Type B pancreatic cell (in vitro differentiated cells): ENCODE data around the gene CTNNA3. TPM values are rescaled to one million over a fixed set of nuclear protein-coding genes. Genes with fewer than 3 reads are reported as not detected.

ENCODE experiments used
- DNase-seq: peaks from one replicate; pipeline ENCODE4 v3.0.0; 2021; ENCODE audit warnings: mixed read lengths; ENCODE audit not compliant: unreplicated experiment; ENCODE audit errors: extremely low spot score
- H3K27ac Mint-ChIP-seq: 2 replicates; pipeline ENCODE4 v1.8.0; 2021; ENCODE audit warnings: mild to moderate bottlenecking, mixed read lengths
- H3K27me3 Mint-ChIP-seq: 2 replicates; pipeline ENCODE4 v1.8.0; 2021; ENCODE audit warnings: mixed read lengths
- H3K36me3 Mint-ChIP-seq: 2 replicates; pipeline ENCODE4 v1.8.0; 2021; ENCODE audit warnings: mixed read lengths
- H3K4me1 Mint-ChIP-seq: one replicate; pipeline ENCODE4 v1.8.0; 2021; ENCODE audit warnings: mixed read lengths; ENCODE audit not compliant: unreplicated experiment
- H3K4me3 Mint-ChIP-seq: 2 replicates; pipeline ENCODE4 v1.8.0; 2021; ENCODE audit warnings: mild to moderate bottlenecking, mixed read lengths
- H3K9me3 Mint-ChIP-seq: 2 replicates; pipeline ENCODE4 v1.8.0; 2021; ENCODE audit warnings: mixed read lengths
- CTCF ChIP-seq: fragments of 200-600 bp; sonication (generic); conservative IDR thresholded peaks from 2 replicates; pipeline ENCODE4 v1.5.0; 2021; ENCODE audit warnings: antibody characterized with exemption, mild to moderate bottlenecking
- total RNA-seq: library from RNA; stranded (reverse); gene quantifications from 2 replicates; pipeline ENCODE4 v1.2.1, GENCODE V29; 2021; ENCODE audit warnings: low replicate concordance

Gene CTNNA3
- total RNA-seq, 1 donor from 2014 or later, result 2.6 TPM

- Mint-ChIP-seq H3K4me3 (no peak overlapping the region), H3K9me3 (no peaks in the 10 kb centered on the region), H3K36me3 (no peaks in the 10 kb centered on the region), H3K4me1 (no peaks in the 10 kb centered on the region), H3K27me3 (no peaks in the 10 kb centered on the region), H3K27ac (no peak overlapping the region)
- no peak for TF ChIP-seq CTCF
- DNase-seq, result no peak
Observed at GRCh38 chr10:66848856-66849255, 847.1 kb downstream of the CTNNA3 start.

- no peak overlapping the region for H3K4me3 Mint-ChIP-seq
- no peaks in the 10 kb centered on the region for H3K4me1 Mint-ChIP-seq
- no peaks in the 10 kb centered on the region for H3K36me3 Mint-ChIP-seq
- peaks cover 10% of the 10 kb centered on the region for H3K27me3 Mint-ChIP-seq
- H3K27ac Mint-ChIP-seq, result no peak overlapping the region
- no peak for DNase-seq
- TF ChIP-seq CTCF, result no peak
- H3K9me3 Mint-ChIP-seq, result no peaks in the 10 kb centered on the region
Observed at GRCh38 chr10:66844176-66844942, 851.6 kb downstream of the CTNNA3 start.

GRCh38 chr10:66843396-66843795 is 852.6 kb downstream of the CTNNA3 start:
- Mint-ChIP-seq H3K36me3 (no peaks in the 10 kb centered on the region), H3K9me3 (no peaks in the 10 kb centered on the region), H3K4me1 (no peaks in the 10 kb centered on the region), H3K27ac (no peak overlapping the region), H3K4me3 (no peak overlapping the region), H3K27me3 (peaks cover 10% of the 10 kb centered on the region)
- no peak for DNase-seq
- TF ChIP-seq CTCF, result no peak

GRCh38 chr10:66842867-66843266 is 853.1 kb downstream of the CTNNA3 start:
- no peak for DNase-seq
- peaks cover 1% of the 10 kb centered on the region for H3K4me1 Mint-ChIP-seq
- no peak overlapping the region for H3K27ac Mint-ChIP-seq
- no peaks in the 10 kb centered on the region for H3K9me3 Mint-ChIP-seq
- no peak for TF ChIP-seq CTCF
- H3K36me3 Mint-ChIP-seq, result no peaks in the 10 kb centered on the region
- H3K27me3 Mint-ChIP-seq, result peaks cover 10% of the 10 kb centered on the region
- H3K4me3 Mint-ChIP-seq, result no peak overlapping the region

GRCh38 chr10:66842371-66842770 is 853.6 kb downstream of the CTNNA3 start:
- H3K4me1 Mint-ChIP-seq, result peaks cover 4% of the 10 kb centered on the region
- no peaks in the 10 kb centered on the region for H3K36me3 Mint-ChIP-seq
- peaks cover 10% of the 10 kb centered on the region for H3K27me3 Mint-ChIP-seq
- H3K4me3 Mint-ChIP-seq, result no peak overlapping the region
- no peaks in the 10 kb centered on the region for H3K9me3 Mint-ChIP-seq
- no peak for DNase-seq
- no peak for TF ChIP-seq CTCF
- no peak overlapping the region for H3K27ac Mint-ChIP-seq

- DNase-seq, result no peak
- Mint-ChIP-seq H3K36me3 (no peaks in the 10 kb centered on the region), H3K4me1 (peaks cover 4% of the 10 kb centered on the region), H3K9me3 (no peaks in the 10 kb centered on the region), H3K4me3 (no peak overlapping the region), H3K27ac (no peak overlapping the region), H3K27me3 (peaks cover 10% of the 10 kb centered on the region)
- TF ChIP-seq CTCF, result no peak
Observed at GRCh38 chr10:66838656-66839055, 857.3 kb downstream of the CTNNA3 start.
